ENCODE data around the gene TMEM80. TPM values are rescaled to one million over a fixed set of nuclear protein-coding genes. Genes with fewer than 3 reads are reported as not detected.

Gene TMEM80
- total and polyA plus RNA-seq, 9 of the 15 experiments (the other 6 are each of a cell fraction or from before 2014, with no cell fraction given): 5.1 to 30.1 (median 12.4) TPM

GRCh38 chr11:695538-696248 lies at the start of gene TMEM80 (continued):
- peak; percentile 76; the same call in 1 of the 2 replicates for TF ChIP-seq SIN3B (IDR thresholded peaks at IDR 0.05; ENCODE audit: low read depth)
- no peak for TF ChIP-seq CCAR2 (IDR thresholded peaks at IDR 0.05; ENCODE audit: low read depth, low read length)
- TF ChIP-seq KDM2B (CRISPR knock-in tag; IDR thresholded peaks at IDR 0.05): no peak
- TF ChIP-seq HDAC1 (IDR thresholded peaks at IDR 0.05): peak in 1 of 2 experiments; percentile 80; a peak in 2 of 4 replicates
- TF ChIP-seq RUNX1 (IDR thresholded peaks at IDR 0.05; ENCODE audit: low read depth): no peak
- TF ChIP-seq CBFA2T3 (IDR thresholded peaks at IDR 0.05): no peak
- TF ChIP-seq FOXK2 (conservative IDR thresholded peaks at IDR 0.05 in 1 of 2, IDR thresholded peaks at IDR 0.05 in 1 of 2; ENCODE audit: low read depth in 2 of 2): no peak
- TF ChIP-seq DPF2 (IDR thresholded peaks at IDR 0.05): no peak
- no peak for TF ChIP-seq ZNF561 (CRISPR knock-in tag; conservative IDR thresholded peaks at IDR 0.05)
- TF ChIP-seq IRF1 (CRISPR knock-in tag; IDR thresholded peaks at IDR 0.05; ENCODE audit: borderline replicate concordance): no peak
- TF ChIP-seq PTRF (tag; IDR thresholded peaks at IDR 0.05): no peak
- TF ChIP-seq, protein P1, sequence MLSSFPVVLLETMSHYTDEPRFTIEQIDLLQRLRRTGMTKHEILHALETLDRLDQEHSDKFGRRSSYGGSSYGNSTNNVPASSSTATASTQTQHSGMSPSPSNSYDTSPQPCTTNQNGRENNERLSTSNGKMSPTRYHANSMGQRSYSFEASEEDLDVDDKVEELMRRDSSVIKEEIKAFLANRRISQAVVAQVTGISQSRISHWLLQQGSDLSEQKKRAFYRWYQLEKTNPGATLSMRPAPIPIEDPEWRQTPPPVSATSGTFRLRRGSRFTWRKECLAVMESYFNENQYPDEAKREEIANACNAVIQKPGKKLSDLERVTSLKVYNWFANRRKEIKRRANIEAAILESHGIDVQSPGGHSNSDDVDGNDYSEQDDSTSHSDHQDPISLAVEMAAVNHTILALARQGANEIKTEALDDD (IDR thresholded peaks at IDR 0.05): no peak
- TF ChIP-seq BCOR (IDR thresholded peaks at IDR 0.05): no peak
- TF ChIP-seq KAT8 (IDR thresholded peaks at IDR 0.05; ENCODE audit: low read depth): no peak
- TF ChIP-seq, protein P2, sequence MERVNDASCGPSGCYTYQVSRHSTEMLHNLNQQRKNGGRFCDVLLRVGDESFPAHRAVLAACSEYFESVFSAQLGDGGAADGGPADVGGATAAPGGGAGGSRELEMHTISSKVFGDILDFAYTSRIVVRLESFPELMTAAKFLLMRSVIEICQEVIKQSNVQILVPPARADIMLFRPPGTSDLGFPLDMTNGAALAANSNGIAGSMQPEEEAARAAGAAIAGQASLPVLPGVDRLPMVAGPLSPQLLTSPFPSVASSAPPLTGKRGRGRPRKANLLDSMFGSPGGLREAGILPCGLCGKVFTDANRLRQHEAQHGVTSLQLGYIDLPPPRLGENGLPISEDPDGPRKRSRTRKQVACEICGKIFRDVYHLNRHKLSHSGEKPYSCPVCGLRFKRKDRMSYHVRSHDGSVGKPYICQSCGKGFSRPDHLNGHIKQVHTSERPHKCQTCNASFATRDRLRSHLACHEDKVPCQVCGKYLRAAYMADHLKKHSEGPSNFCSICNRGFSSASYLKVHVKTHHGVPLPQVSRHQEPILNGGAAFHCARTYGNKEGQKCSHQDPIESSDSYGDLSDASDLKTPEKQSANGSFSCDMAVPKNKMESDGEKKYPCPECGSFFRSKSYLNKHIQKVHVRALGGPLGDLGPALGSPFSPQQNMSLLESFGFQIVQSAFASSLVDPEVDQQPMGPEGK (CRISPR knock-in tag; IDR thresholded peaks at IDR 0.05; ENCODE audit: borderline replicate concordance): no peak
- no peak for TF ChIP-seq BHLHE40 (IDR thresholded peaks at IDR 0.05; ENCODE audit: low read length)
- no peak for TF ChIP-seq NFYB (IDR thresholded peaks at IDR 0.05; ENCODE audit: extremely low read depth, insufficient read length)
- TF ChIP-seq, protein P3, sequence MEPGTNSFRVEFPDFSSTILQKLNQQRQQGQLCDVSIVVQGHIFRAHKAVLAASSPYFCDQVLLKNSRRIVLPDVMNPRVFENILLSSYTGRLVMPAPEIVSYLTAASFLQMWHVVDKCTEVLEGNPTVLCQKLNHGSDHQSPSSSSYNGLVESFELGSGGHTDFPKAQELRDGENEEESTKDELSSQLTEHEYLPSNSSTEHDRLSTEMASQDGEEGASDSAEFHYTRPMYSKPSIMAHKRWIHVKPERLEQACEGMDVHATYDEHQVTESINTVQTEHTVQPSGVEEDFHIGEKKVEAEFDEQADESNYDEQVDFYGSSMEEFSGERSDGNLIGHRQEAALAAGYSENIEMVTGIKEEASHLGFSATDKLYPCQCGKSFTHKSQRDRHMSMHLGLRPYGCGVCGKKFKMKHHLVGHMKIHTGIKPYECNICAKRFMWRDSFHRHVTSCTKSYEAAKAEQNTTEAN (CRISPR knock-in tag; IDR thresholded peaks at IDR 0.05): no peak
- TF ChIP-seq ZNF655 (CRISPR knock-in tag; IDR thresholded peaks at IDR 0.05): no peak
- no peak for TF ChIP-seq ZNF764 (CRISPR knock-in tag; IDR thresholded peaks at IDR 0.05; ENCODE audit: low read depth)
- no peak for TF ChIP-seq ZNF41 (CRISPR knock-in tag; conservative IDR thresholded peaks at IDR 0.05)
- TF ChIP-seq DNMT1 (IDR thresholded peaks at IDR 0.05): no peak
